GM19452 (cell line): ENCODE measurements around the gene IFT57.
"Not testable (repeated sequence)": the region's sequence is repeated elsewhere in the genome, so short reads cannot be mapped to it uniquely, and the experiment has no call there.

Experiments used
- ATAC-seq: cut with Tn5 transposase; IDR thresholded peaks from one replicate; pipeline ENCODE4 v1.9.1; 2021; ENCODE audit not compliant: unreplicated experiment

Gene IFT57

GRCh38 chr3:108221911-108222852 is at the start of gene IFT57:
IFT57 (minus strand) TSS chr3:108222424; CDS start chr3:108222322, 102 bp downstream.
- peak; percentile 87 for ATAC-seq

- ATAC-seq: no peak
These were observed 49.4 kb upstream of the IFT57 start for GRCh38 chr3:108271626-108272025.

GRCh38 chr3:108268235-108268634 is 46.0 kb upstream of the IFT57 start:
- not testable (repeated sequence) for ATAC-seq

GRCh38 chr3:108264534-108265298 is 42.5 kb upstream of the IFT57 start:
- peak; percentile 51 for ATAC-seq

- ATAC-seq: no peak
These were observed 32.9 kb upstream of the IFT57 start for GRCh38 chr3:108255131-108255530.

GRCh38 chr3:108251844-108252243 is 29.6 kb upstream of the IFT57 start:
- ATAC-seq: no peak

GRCh38 chr3:108251265-108251664 is 29.0 kb upstream of the IFT57 start:
- no peak for ATAC-seq

- no peak for ATAC-seq
These were observed 28.4 kb upstream of the IFT57 start for GRCh38 chr3:108250626-108251025.

- no peak for ATAC-seq
These were observed 21.0 kb upstream of the IFT57 start for GRCh38 chr3:108243243-108243642.

- ATAC-seq: no peak
These were observed 20.6 kb upstream of the IFT57 start for GRCh38 chr3:108242776-108243175.

- ATAC-seq: no peak
These were observed 19.5 kb upstream of the IFT57 start for GRCh38 chr3:108241721-108242120.

GRCh38 chr3:108241146-108241545 is 18.9 kb upstream of the IFT57 start:
- ATAC-seq: no peak

GRCh38 chr3:108239082-108239481 is 16.9 kb upstream of the IFT57 start:
- no peak for ATAC-seq

GRCh38 chr3:108235290-108235689 is 13.1 kb upstream of the IFT57 start:
- no peak for ATAC-seq

GRCh38 chr3:108234387-108234957 is 12.2 kb upstream of the IFT57 start:
- no peak for ATAC-seq

GRCh38 chr3:108228286-108228685 is 6.1 kb upstream of the IFT57 start:
- no peak for ATAC-seq

GRCh38 chr3:108227131-108227530 is 4.9 kb upstream of the IFT57 start:
- no peak for ATAC-seq

- ATAC-seq: no peak
These were observed 3.0 kb upstream of the IFT57 start for GRCh38 chr3:108225221-108225620.

GRCh38 chr3:108223928-108224327 is 1.7 kb upstream of the IFT57 start:
- no peak for ATAC-seq

- no peak for ATAC-seq
These were observed 785 bp upstream of the IFT57 start for GRCh38 chr3:108222853-108223565.

- no peak for ATAC-seq
These were observed 831 bp downstream of the IFT57 start for GRCh38 chr3:108221393-108221792.
